ENCODE data around the gene NRXN3.
"Not testable (repeated sequence)": the region's sequence is repeated elsewhere in the genome, so short reads cannot be mapped to it uniquely, and the experiment has no call there.

Gene NRXN3

DNA sequence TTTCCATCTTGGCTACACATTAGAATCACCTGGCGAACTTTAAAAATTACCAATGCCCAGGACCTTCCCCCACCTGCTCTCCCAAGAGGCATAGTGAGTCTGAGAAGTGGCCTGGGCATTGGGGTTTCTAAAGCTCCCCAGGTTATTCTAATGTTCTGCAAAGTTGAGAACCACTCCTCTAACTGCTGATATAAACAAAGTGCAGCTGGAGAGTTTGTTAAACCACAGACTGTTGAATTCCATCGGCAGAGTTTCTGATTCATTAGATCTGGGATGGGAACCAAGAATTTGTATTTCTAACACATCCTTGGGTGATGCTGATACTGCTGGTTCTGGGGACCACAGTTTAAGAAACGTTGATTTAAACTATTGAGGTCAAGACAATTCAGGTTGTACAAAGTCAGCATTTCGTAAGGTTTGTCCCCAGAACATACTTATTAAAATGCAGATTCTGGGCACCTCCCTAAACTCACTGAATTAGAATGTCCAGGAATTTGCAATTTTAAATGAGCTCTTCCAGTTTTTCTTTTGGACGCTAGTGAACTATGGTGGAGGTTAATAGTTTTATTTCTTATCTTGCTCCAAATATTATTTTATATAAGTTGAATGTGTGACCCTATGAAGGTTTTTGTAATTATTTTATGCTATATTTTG lies 309.1 kb downstream of the NRXN3 start:
- Histone ChIP-seq H3K4me3 (ENCODE audit: extremely low read depth, insufficient read depth, low read length, poor library complexity, severe bottlenecking) (no peak overlapping the region), H3K36me3 (ENCODE audit: control insufficient read depth, insufficient read depth, low read length) (no peaks in the 10 kb centered on the region), H3K27ac (ENCODE audit: low read depth, low read length, severe bottlenecking) (no peak overlapping the region), H3K4me1 (ENCODE audit: control insufficient read depth, insufficient read depth, low read length, poor library complexity, severe bottlenecking) (no peaks in the 10 kb centered on the region), H3K9me3 (ENCODE audit: control insufficient read depth, low read length) (no peaks in the 10 kb centered on the region)
- 68 to 87% methylated on average over 3 of the region's 5 CpGs for WGBS, 2 experiments (ENCODE audit: insufficient coverage in 2 of 2)

- H3K4me1 ChIP-seq (ENCODE audit: control insufficient read depth, insufficient read depth, low read length, poor library complexity, severe bottlenecking), result no peaks in the 10 kb centered on the region
These were observed 313.9 kb downstream of the NRXN3 start for GRCh38 chr14:78484028-78484427.

DNA sequence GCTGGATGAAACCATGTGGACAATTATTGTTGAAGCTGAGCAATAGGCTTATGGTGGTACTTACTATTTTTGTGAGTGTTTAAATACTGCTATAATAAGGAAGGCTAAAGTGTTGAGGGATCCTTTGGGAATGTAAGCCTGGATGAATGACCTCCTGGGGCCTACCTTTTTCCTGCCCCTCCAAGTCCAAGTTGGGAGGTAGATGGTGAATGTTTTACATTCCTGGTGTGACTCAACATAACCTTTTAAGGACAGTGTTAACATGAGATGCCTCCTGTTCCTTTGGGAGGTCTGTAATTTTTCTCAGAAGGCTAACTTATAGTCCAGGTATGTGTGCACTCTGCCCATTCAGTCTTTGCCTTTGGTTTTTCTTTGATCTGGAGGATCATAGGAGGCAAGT lies 315.9 kb downstream of the NRXN3 start:
- H3K9me3 ChIP-seq (ENCODE audit: control insufficient read depth, low read length), result no peaks in the 10 kb centered on the region
- no peak overlapping the region for H3K4me3 ChIP-seq (ENCODE audit: extremely low read depth, insufficient read depth, low read length, poor library complexity, severe bottlenecking)
- no peaks in the 10 kb centered on the region for H3K36me3 ChIP-seq (ENCODE audit: control insufficient read depth, insufficient read depth, low read length)
- no peaks in the 10 kb centered on the region for H3K4me1 ChIP-seq (ENCODE audit: control insufficient read depth, insufficient read depth, low read length, poor library complexity, severe bottlenecking)
- H3K27ac ChIP-seq (ENCODE audit: low read depth, low read length, severe bottlenecking), result no peak overlapping the region

More at GRCh38 chr14:78484028-78484427, 313.9 kb downstream of the NRXN3 start:
- WGBS, 2 experiments (ENCODE audit: insufficient coverage in 2 of 2), result no CpG with 5 or more reads among the region's 2 CpGs
- Histone ChIP-seq H3K4me3 (ENCODE audit: extremely low read depth, insufficient read depth, low read length, poor library complexity, severe bottlenecking) (no peak overlapping the region), H3K27ac (ENCODE audit: low read depth, low read length, severe bottlenecking) (no peak overlapping the region), H3K36me3 (ENCODE audit: control insufficient read depth, insufficient read depth, low read length) (no peaks in the 10 kb centered on the region), H3K9me3 (ENCODE audit: control insufficient read depth, low read length) (no peaks in the 10 kb centered on the region)

DNA sequence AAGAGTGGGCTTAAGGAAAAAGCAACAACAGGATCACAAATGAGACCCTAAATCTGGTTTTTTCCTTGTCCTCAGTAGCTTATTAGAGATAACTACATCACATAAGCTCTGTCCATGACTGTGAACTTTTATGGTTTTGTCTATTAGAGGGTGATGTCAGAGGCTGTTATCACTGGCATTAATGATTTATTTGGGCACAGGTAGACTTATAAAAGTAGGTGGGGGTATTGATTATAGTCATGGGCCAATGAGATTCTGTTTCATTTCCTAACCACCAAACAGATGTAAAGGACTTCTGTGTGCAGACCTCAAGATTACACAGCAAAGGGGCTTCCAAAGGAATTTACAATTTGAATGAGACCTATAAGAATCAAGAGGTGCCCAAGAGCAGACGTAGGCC lies 316.4 kb downstream of the NRXN3 start:
- H3K4me1 ChIP-seq (ENCODE audit: control insufficient read depth, insufficient read depth, low read length, poor library complexity, severe bottlenecking), result no peaks in the 10 kb centered on the region
- WGBS, 2 experiments (ENCODE audit: insufficient coverage in 2 of 2), result 100% methylated on average over 1 of the region's 1 CpG
- H3K36me3 ChIP-seq (ENCODE audit: control insufficient read depth, insufficient read depth, low read length), result no peaks in the 10 kb centered on the region
- no peak overlapping the region for H3K4me3 ChIP-seq (ENCODE audit: extremely low read depth, insufficient read depth, low read length, poor library complexity, severe bottlenecking)
- no peaks in the 10 kb centered on the region for H3K9me3 ChIP-seq (ENCODE audit: control insufficient read depth, low read length)
- no peak overlapping the region for H3K27ac ChIP-seq (ENCODE audit: low read depth, low read length, severe bottlenecking)

- not testable (repeated sequence) for H3K9me3 ChIP-seq (ENCODE audit: control insufficient read depth, low read length); H3K27ac ChIP-seq (ENCODE audit: low read depth, low read length, severe bottlenecking); H3K4me1 ChIP-seq (ENCODE audit: control insufficient read depth, insufficient read depth, low read length, poor library complexity, severe bottlenecking); H3K36me3 ChIP-seq (ENCODE audit: control insufficient read depth, insufficient read depth, low read length); H3K4me3 ChIP-seq (ENCODE audit: extremely low read depth, insufficient read depth, low read length, poor library complexity, severe bottlenecking)
- no CpG with 5 or more reads among the region's 2 CpGs for WGBS, 2 experiments (ENCODE audit: insufficient coverage in 2 of 2)
These were observed 317.4 kb downstream of the NRXN3 start for GRCh38 chr14:78487573-78487972.

GRCh38 chr14:78488938-78489337 lies 318.8 kb downstream of the NRXN3 start:
- H3K4me3 ChIP-seq (ENCODE audit: extremely low read depth, insufficient read depth, low read length, poor library complexity, severe bottlenecking), result no peak overlapping the region
- no peaks in the 10 kb centered on the region for H3K36me3 ChIP-seq (ENCODE audit: control insufficient read depth, insufficient read depth, low read length)
- 83 to 87% methylated on average over 3 to 4 of the region's 4 CpGs for WGBS, 2 experiments (ENCODE audit: insufficient coverage in 2 of 2)
- H3K27ac ChIP-seq (ENCODE audit: low read depth, low read length, severe bottlenecking), result no peak overlapping the region
- no peaks in the 10 kb centered on the region for H3K4me1 ChIP-seq (ENCODE audit: control insufficient read depth, insufficient read depth, low read length, poor library complexity, severe bottlenecking)
- H3K9me3 ChIP-seq (ENCODE audit: control insufficient read depth, low read length), result no peaks in the 10 kb centered on the region

DNA sequence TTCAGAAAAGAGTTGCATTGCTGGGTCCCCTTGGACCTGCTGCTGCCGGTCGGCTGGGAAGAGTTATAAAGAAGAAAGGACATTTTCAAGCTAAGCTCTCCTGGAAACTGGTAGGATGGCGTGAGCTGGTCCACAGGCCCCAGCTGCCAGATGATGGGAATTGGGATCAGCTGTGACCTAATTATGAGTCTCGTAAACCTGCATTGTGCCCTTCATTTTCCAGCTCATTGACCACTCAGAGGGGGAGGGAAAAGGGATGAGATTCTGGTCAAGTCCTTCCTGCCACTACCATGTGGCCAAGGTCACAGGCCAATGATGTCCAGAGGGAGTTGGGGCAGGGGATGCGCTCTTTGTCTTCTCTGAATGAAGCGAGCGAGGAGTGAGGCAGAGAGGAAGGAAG lies 320.9 kb downstream of the NRXN3 start:
- H3K4me3 ChIP-seq (ENCODE audit: extremely low read depth, insufficient read depth, low read length, poor library complexity, severe bottlenecking), result no peak overlapping the region
- no peaks in the 10 kb centered on the region for H3K4me1 ChIP-seq (ENCODE audit: control insufficient read depth, insufficient read depth, low read length, poor library complexity, severe bottlenecking)
- no peaks in the 10 kb centered on the region for H3K36me3 ChIP-seq (ENCODE audit: control insufficient read depth, insufficient read depth, low read length)
- no peak overlapping the region for H3K27ac ChIP-seq (ENCODE audit: low read depth, low read length, severe bottlenecking)
- no peaks in the 10 kb centered on the region for H3K9me3 ChIP-seq (ENCODE audit: control insufficient read depth, low read length)
- 88 to 90% methylated on average over 5 to 6 of the region's 7 CpGs for WGBS, 2 experiments (ENCODE audit: insufficient coverage in 2 of 2)

DNA sequence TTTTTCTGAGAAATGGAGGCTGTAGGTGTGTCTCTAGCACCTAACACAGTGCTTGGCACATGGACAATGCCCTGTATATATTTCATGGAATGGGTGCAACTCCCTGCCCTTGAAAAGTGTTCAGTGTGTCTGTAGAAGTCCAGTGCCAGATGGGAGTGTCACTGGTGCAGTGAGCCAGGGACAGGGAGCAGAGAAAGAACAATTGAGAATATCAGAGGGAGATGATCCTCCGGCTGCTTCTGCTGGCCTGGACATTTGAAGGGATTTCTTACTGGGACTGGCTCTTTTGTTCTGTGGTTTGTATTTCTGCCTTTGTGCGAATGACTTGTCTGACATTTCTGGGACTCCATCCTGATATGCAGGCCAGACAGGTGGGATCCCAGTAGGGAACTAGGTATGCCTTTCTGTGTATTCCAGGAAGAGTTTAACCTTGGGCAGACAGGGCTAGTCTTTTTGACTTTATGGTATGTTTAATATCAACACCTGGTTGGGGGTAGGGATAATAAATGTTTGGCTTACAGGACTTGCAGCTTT lies 328.0 kb downstream of the NRXN3 start:
- Histone ChIP-seq H3K4me3 (ENCODE audit: extremely low read depth, insufficient read depth, low read length, poor library complexity, severe bottlenecking) (no peak overlapping the region), H3K4me1 (ENCODE audit: control insufficient read depth, insufficient read depth, low read length, poor library complexity, severe bottlenecking) (no peaks in the 10 kb centered on the region), H3K9me3 (ENCODE audit: control insufficient read depth, low read length) (no peaks in the 10 kb centered on the region), H3K27ac (ENCODE audit: low read depth, low read length, severe bottlenecking) (no peak overlapping the region), H3K36me3 (ENCODE audit: control insufficient read depth, insufficient read depth, low read length) (no peaks in the 10 kb centered on the region)
- 57 to 94% methylated on average over 1 to 2 of the region's 2 CpGs for WGBS, 2 experiments (ENCODE audit: insufficient coverage in 2 of 2)

DNA sequence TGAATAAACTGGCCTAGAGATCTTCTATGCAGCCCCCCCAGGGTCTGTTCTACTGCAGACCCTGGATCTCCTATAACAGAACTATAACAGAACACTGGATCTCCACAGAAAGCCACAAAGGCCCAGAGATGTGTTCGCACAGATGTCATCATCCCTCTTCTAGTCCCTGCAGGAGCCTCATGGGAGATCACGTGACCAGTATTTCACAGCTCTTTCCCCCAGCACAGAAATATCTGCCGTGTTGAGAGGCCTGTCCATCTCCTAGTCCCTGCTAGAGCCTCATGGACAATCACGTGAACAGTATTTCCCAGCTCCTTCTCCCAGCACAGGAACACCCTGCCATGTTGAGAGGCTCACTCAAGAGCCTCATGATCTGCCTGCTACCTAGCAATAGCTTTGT lies 331.7 kb downstream of the NRXN3 start:
- H3K27ac ChIP-seq (ENCODE audit: low read depth, low read length, severe bottlenecking), result no peak overlapping the region
- H3K4me1 ChIP-seq (ENCODE audit: control insufficient read depth, insufficient read depth, low read length, poor library complexity, severe bottlenecking), result no peaks in the 10 kb centered on the region
- H3K4me3 ChIP-seq (ENCODE audit: extremely low read depth, insufficient read depth, low read length, poor library complexity, severe bottlenecking), result no peak overlapping the region
- no peaks in the 10 kb centered on the region for H3K9me3 ChIP-seq (ENCODE audit: control insufficient read depth, low read length)
- no peaks in the 10 kb centered on the region for H3K36me3 ChIP-seq (ENCODE audit: control insufficient read depth, insufficient read depth, low read length)
- WGBS, 2 experiments (ENCODE audit: insufficient coverage in 2 of 2), result 78 to 92% methylated on average over 4 of the region's 4 CpGs

- Histone ChIP-seq H3K9me3 (ENCODE audit: control insufficient read depth, low read length) (no peaks in the 10 kb centered on the region), H3K27ac (ENCODE audit: low read depth, low read length, severe bottlenecking) (no peak overlapping the region), H3K4me1 (ENCODE audit: control insufficient read depth, insufficient read depth, low read length, poor library complexity, severe bottlenecking) (no peaks in the 10 kb centered on the region), H3K4me3 (ENCODE audit: extremely low read depth, insufficient read depth, low read length, poor library complexity, severe bottlenecking) (no peak overlapping the region), H3K36me3 (ENCODE audit: control insufficient read depth, insufficient read depth, low read length) (no peaks in the 10 kb centered on the region)
- 73 to 97% methylated on average over 2 to 4 of the region's 4 CpGs for WGBS, 2 experiments (ENCODE audit: insufficient coverage in 2 of 2)
These were observed 337.9 kb downstream of the NRXN3 start for GRCh38 chr14:78508023-78508422.

GRCh38 chr14:78509516-78509915 lies 339.3 kb downstream of the NRXN3 start:
- no peaks in the 10 kb centered on the region for H3K36me3 ChIP-seq (ENCODE audit: control insufficient read depth, insufficient read depth, low read length)
- H3K4me3 ChIP-seq (ENCODE audit: extremely low read depth, insufficient read depth, low read length, poor library complexity, severe bottlenecking), result no peak overlapping the region
- H3K9me3 ChIP-seq (ENCODE audit: control insufficient read depth, low read length), result no peaks in the 10 kb centered on the region
- no peak overlapping the region for H3K27ac ChIP-seq (ENCODE audit: low read depth, low read length, severe bottlenecking)
- H3K4me1 ChIP-seq (ENCODE audit: control insufficient read depth, insufficient read depth, low read length, poor library complexity, severe bottlenecking), result no peaks in the 10 kb centered on the region
- 83% methylated on average over 2 of the region's 2 CpGs; no CpG with 5 or more reads in 1 of the 2 experiments for WGBS, 2 experiments (ENCODE audit: insufficient coverage in 2 of 2)

Measured in mesodermal cell (in vitro differentiated cells).